GM12878 (cell line): ENCODE data around the gene ESR1. TPM values are rescaled to one million over a fixed set of nuclear protein-coding genes. Genes with fewer than 3 reads are reported as not detected.

ENCODE experiments used
- ATAC-seq: fragments of 200-7000 bp; cut with Tn5 transposase; 3 replicates; pipeline ENCODE4 v1.9.1; 2020; ENCODE audit warnings: mild to moderate bottlenecking, moderate library complexity
- BruUV-seq: library from RNA; stranded (reverse); fragments of 400-500 nt; replicated peaks from 2 replicates; lab custom pipeline; 2021; lab: Mats Ljungman, UMichigan
- CTCF ChIA-PET: fragments of 300-600 bp; sonication (Branson Sonifier 250); formaldehyde crosslinking; extraction: SDS; loops from one replicate; lab custom pipeline; 2021; ENCODE audit warnings: inconsistent platforms; lab: Yijun Ruan, JAX
- POLR2A ChIA-PET: fragments of 350-600 bp; formaldehyde crosslinking; extraction: SDS; loops from one replicate; lab custom pipeline; 2021; ENCODE audit warnings: inconsistent platforms; lab: Charles Lee
- RAD21 ChIA-PET: fragments of 300-600 bp; sonication (Branson Sonifier 250); formaldehyde crosslinking; loops from one replicate; lab custom pipeline; 2023; ENCODE audit warnings: antibody characterized with exemption; ENCODE audit not compliant: unreplicated experiment; lab: Charles Lee
- SMC1A ChIA-PET: fragments of 300-600 bp; sonication (Branson Sonifier 250); formaldehyde crosslinking; loops from one replicate; lab custom pipeline; 2023; ENCODE audit not compliant: unreplicated experiment, uncharacterized antibody; lab: Charles Lee
- DNase-seq: peaks from one replicate; pipeline ENCODE4 v3.0.0-alpha.2; 2011; ENCODE audit warnings: low read depth, low spot score
- FAIRE-seq: peaks from 3 replicates; lab custom pipeline; 2011; peaks lifted over from hg19 to GRCh38; lab: Jason Lieb, UNC
- H2AFZ ChIP-seq: 2 replicates; pipeline ENCODE4 v1.6.0; 2011; ENCODE audit warnings: low read depth, low read length, control low read depth; ENCODE audit not compliant: control insufficient read depth
- H3K27ac ChIP-seq: 2 replicates; pipeline ENCODE4 v1.5.1; 2011; ENCODE audit warnings: control low read depth; ENCODE audit not compliant: control insufficient read depth, insufficient read depth
- H3K27me3 ChIP-seq, 2 experiments: replicated peaks in 1 of 2; 2 replicates each; pipeline versions ENCODE4 v1.6.0 to v1.6.1; 2011; ENCODE audit warnings: low read length in 1 of 2; ENCODE audit not compliant: control insufficient read depth in 2 of 2, insufficient read depth in 2 of 2
- H3K36me3 ChIP-seq, 2 experiments: 2 replicates each; pipeline ENCODE4 v1.5.1; 2011; ENCODE audit warnings: low read length in 1 of 2; ENCODE audit not compliant: control insufficient read depth in 2 of 2, insufficient read depth in 2 of 2
- H3K4me1 ChIP-seq: 2 replicates; pipeline ENCODE4 v1.6.1; 2011; ENCODE audit warnings: mild to moderate bottlenecking, low read length, moderate library complexity, mixed read lengths; ENCODE audit not compliant: control insufficient read depth, insufficient read depth
- H3K4me2 ChIP-seq: 2 replicates; pipeline ENCODE4 v1.6.0; 2011; ENCODE audit warnings: control low read depth; ENCODE audit not compliant: control insufficient read depth, insufficient read depth
- H3K4me3 ChIP-seq: fragments of 200-600 bp; sonication (generic); 2 replicates; pipeline ENCODE4 v1.5.1; 2016
- H3K79me2 ChIP-seq: 2 replicates; pipeline ENCODE4 v1.6.0; 2011; ENCODE audit warnings: low read length; ENCODE audit not compliant: control insufficient read depth, insufficient read depth
- H3K9ac ChIP-seq: 2 replicates; pipeline ENCODE4 v1.8.0; 2011; ENCODE audit warnings: low read length, control low read depth, mixed read lengths; ENCODE audit not compliant: control insufficient read depth, insufficient read depth
- H3K9me3 ChIP-seq: replicated peaks from 3 replicates; pipeline ENCODE4 v1.5.1; 2011; ENCODE audit warnings: mild to moderate bottlenecking, low read length; ENCODE audit not compliant: control insufficient read depth, insufficient read depth
- H4K20me1 ChIP-seq: 2 replicates; pipeline ENCODE4 v1.6.0; 2011; ENCODE audit not compliant: control insufficient read depth, insufficient read depth
- ATF3 ChIP-seq: IDR thresholded peaks from 2 replicates; pipeline ENCODE4 v1.6.1; 2011; ENCODE audit warnings: low read depth, mild to moderate bottlenecking, low read length, moderate library complexity, borderline replicate concordance; ENCODE audit errors: extremely low read depth
- BCLAF1 ChIP-seq: fragments of 450-650 bp; IDR thresholded peaks from 2 replicates; pipeline ENCODE4 v1.6.1; 2017; ENCODE audit warnings: antibody characterized with exemption, mild to moderate bottlenecking, moderate library complexity
- CBX3 ChIP-seq: fragments of 200-600 bp; sonication (generic); IDR thresholded peaks from 2 replicates; pipeline ENCODE4 v1.6.1; 2016; ENCODE audit warnings: low read depth, borderline replicate concordance
- E2F8 ChIP-seq: fragments of 450-650 bp; IDR thresholded peaks from 2 replicates; pipeline ENCODE4 v1.6.1; 2018; ENCODE audit warnings: mild to moderate bottlenecking, low read depth, moderate library complexity; ENCODE audit not compliant: partially characterized antibody
- EGR1 ChIP-seq, 2 experiments: IDR thresholded peaks; 1 replicate in 1 of 2; 2 replicates in 1 of 2; pipeline ENCODE4 v1.6.1; 2011 to 2012; ENCODE audit warnings: low read depth in 2 of 2, low read length in 2 of 2, borderline replicate concordance in 1 of 2, mild to moderate bottlenecking in 1 of 2, moderate library complexity in 1 of 2
- FOXK2 ChIP-seq: fragments of 450-650 bp; IDR thresholded peaks from 2 replicates; pipeline ENCODE4 v1.6.1; 2017; ENCODE audit warnings: mild to moderate bottlenecking, moderate library complexity
- JUNB ChIP-seq: IDR thresholded peaks from 2 replicates; pipeline ENCODE4 v1.6.1; 2016; ENCODE audit warnings: antibody characterized with exemption, mild to moderate bottlenecking
- KDM1A ChIP-seq: fragments of 200-600 bp; sonication (generic); IDR thresholded peaks from 2 replicates; pipeline ENCODE4 v1.6.1; 2016; ENCODE audit warnings: borderline replicate concordance
- NFYB ChIP-seq: IDR thresholded peaks from 2 replicates; pipeline ENCODE4 v1.6.1; 2011; ENCODE audit warnings: low read depth, mild to moderate bottlenecking, low read length, improper control_type of control experiment, moderate library complexity; ENCODE audit not compliant: insufficient read depth
- PKNOX1 ChIP-seq: fragments of 450-650 bp; IDR thresholded peaks from 2 replicates; pipeline ENCODE4 v1.6.1; 2016; ENCODE audit warnings: mild to moderate bottlenecking
- RB1 ChIP-seq: fragments of 450-650 bp; formaldehyde crosslinking; IDR thresholded peaks from 2 replicates; pipeline ENCODE4 v1.6.1; 2017; ENCODE audit warnings: mild to moderate bottlenecking, borderline replicate concordance
- RUNX3 ChIP-seq: IDR thresholded peaks from 2 replicates; pipeline ENCODE4 v1.6.1; 2012; ENCODE audit warnings: low read length, inconsistent platforms
- TBL1XR1 ChIP-seq: IDR thresholded peaks from 2 replicates; pipeline ENCODE4 v1.6.1; 2012; ENCODE audit warnings: low read depth, low read length, improper control_type of control experiment
- WGBS: methylation state at CpG from one replicate; pipeline ENCODE4 v1.1.6; 2016; ENCODE audit warnings: low lambda C conversion rate; ENCODE audit not compliant: insufficient replicate concordance, insufficient coverage; ENCODE audit errors: missing lambda C conversion rate; 5-methylcytosine and 5-hydroxymethylcytosine counted together
- in situ Hi-C: fragments of 300-500 bp; cut with MboI; formaldehyde crosslinking; loops from 9 replicates; pipeline ENCODE4 v1.14.3; 2018; ENCODE audit warnings: mixed read lengths
- intact Hi-C: fragments of 100-400 bp; cut with micrococcal nuclease; formaldehyde crosslinking; loops from one replicate; pipeline ENCODE4 v1.14.2; 2022; ENCODE audit not compliant: unreplicated experiment
- polyA plus RNA-seq, 11 experiments: library from polyadenylated mRNA; depleted of rRNA in 4 of 11; unstranded in 6 of 11; stranded (reverse) in 5 of 11; fragments of >200 nt; fragmentation: Nextera tagmentation in 4 of 11; fragmentation: Illumina TruSeq in 1 of 11; extraction: Ambion mirVana in 4 of 11; extraction: Trizol in 1 of 11; gene quantifications; 1 replicate in 1 of 11; 2 replicates in 10 of 11; pipeline versions ENCODE4 v1.2.1 to v1.2.3, GENCODE V29; 2011 to 2016; ENCODE audit warnings: inconsistent platforms in 2 of 11, missing spikeins in 2 of 11, low read depth in 1 of 11
- total RNA-seq, 4 experiments: library from RNA; depleted of rRNA in 3 of 4; stranded (reverse); fragments of >200 nt in 3 of 4; fragmentation: Illumina TruSeq in 1 of 4; extraction: Trizol in 1 of 4; gene quantifications; 2 replicates each; pipeline versions ENCODE4 v1.2.1 to v1.2.3, GENCODE V29; 2013 to 2021

The ESR1 gene
- total and polyA plus RNA-seq, 10 of the 15 experiments (the other 5 are each of a cell fraction or from before 2014, with no cell fraction given), result 0.03 to 0.51 (median 0.21) TPM; not detected in 4

GRCh38 chr6:151835396-151835795 is 27.9 kb downstream of the ESR1 start:
- BruUV-seq, result no TSS peak
- WGBS, result 15% methylated on average over 4 of the region's 4 CpGs
- ATAC-seq, result no peak

More at GRCh38 chr6:151835396-151835795, 27.9 kb downstream of the ESR1 start:
- no peak for FAIRE-seq
- H4K20me1 ChIP-seq, result no peaks in the 10 kb centered on the region
- no peak for DNase-seq
- POLR2A ChIA-PET, result no interaction called here
- no peaks in the 10 kb centered on the region for H3K9me3 ChIP-seq
- SMC1A ChIA-PET, result interaction anchor here (0.7 to 1.1 kb wide), 2 partner anchors 13 to 462 kb away, joined by 3 to 4 read pairs; no protein-coding TSS in a partner anchor
- H3K27ac ChIP-seq, result no peak overlapping the region
- RAD21 ChIA-PET, result no interaction called here
- no peaks in the 10 kb centered on the region for H3K4me1 ChIP-seq
- H3K79me2 ChIP-seq, result no peaks in the 10 kb centered on the region
- no peak for TF ChIP-seq PKNOX1
- TF ChIP-seq BCLAF1, result no peak
- no peak for TF ChIP-seq NFYB
- no peak for TF ChIP-seq RUNX3
- no peak for TF ChIP-seq RB1
- no peak for TF ChIP-seq CBX3
- TF ChIP-seq E2F8, result no peak
- TF ChIP-seq FOXK2, result no peak
- TF ChIP-seq ATF3, result no peak
- no peak for TF ChIP-seq KDM1A
- TF ChIP-seq EGR1 (IDR thresholded peaks at IDR 0.05; ENCODE audit: borderline replicate concordance in 1 of 2, low read depth in 2 of 2, low read length in 2 of 2), result no peak
- TF ChIP-seq TBL1XR1, result no peak
- TF ChIP-seq JUNB, result no peak
- no peak overlapping the region for H3K9ac ChIP-seq
- H3K27me3 ChIP-seq, result no peaks in the 10 kb centered on the region
- H2AFZ ChIP-seq, result no peak overlapping the region
- no peak overlapping the region for H3K4me3 ChIP-seq
- H3K4me2 ChIP-seq, result no peak overlapping the region
- intact Hi-C loops (no loop called here), in situ Hi-C loops (no loop called here)
- CTCF ChIA-PET, result no interaction called here
- H3K36me3 ChIP-seq, result no peaks in the 10 kb centered on the region
